A549 (cell line): ENCODE measurements around the gene CYB561. TPM values are rescaled to one million over a fixed set of nuclear protein-coding genes. Genes with fewer than 3 reads are reported as not detected.

Source experiments
- ATAC-seq, 2 experiments: fragments of 200-7000 bp in 1 of 2; fragments of >200 bp in 1 of 2; cut with Nextera tagmentation in 1 of 2; cut with Tn5 transposase in 1 of 2; 3 replicates each; pipeline versions ENCODE4 v1.8.0 to v1.9.1; 2018 to 2020; ENCODE audit warnings: mild to moderate bottlenecking in 1 of 2, moderate library complexity in 1 of 2
- CTCF ChIA-PET: fragments of 300-600 bp; sonication (Branson Sonifier 250); formaldehyde crosslinking; extraction: SDS; loops from one replicate; lab custom pipeline; 2021; ENCODE audit warnings: antibody characterized with exemption, inconsistent platforms; lab: Yijun Ruan, JAX
- POLR2A ChIA-PET: fragments of 350-600 bp; formaldehyde crosslinking; extraction: SDS; loops from one replicate; lab custom pipeline; 2021; ENCODE audit warnings: antibody characterized with exemption, inconsistent platforms; lab: Yijun Ruan, JAX
- DNase-seq, 2 experiments: peaks; one replicate each; pipeline versions ENCODE4 v3.0.0 to v3.0.0-alpha.2; 2011 to 2016; ENCODE audit warnings: low read depth in 1 of 2, low spot score in 1 of 2
- FAIRE-seq: peaks from 2 replicates; lab custom pipeline; 2011; peaks lifted over from hg19 to GRCh38; lab: Jason Lieb, UNC
- H3K27ac ChIP-seq, 2 experiments: fragments of >200 bp; sonication (Bioruptor Twin); formaldehyde crosslinking; 3 replicates each; pipeline ENCODE4 v1.5.1; 2016 to 2017
- H3K4me1 ChIP-seq: fragments of >200 bp; sonication (Bioruptor Twin); formaldehyde crosslinking; 3 replicates; pipeline ENCODE4 v1.6.1; 2016
- H3K4me2 ChIP-seq: fragments of >200 bp; sonication (Bioruptor Twin); formaldehyde crosslinking; 3 replicates; pipeline ENCODE4 v1.6.1; 2016
- H3K4me3 ChIP-seq: fragments of >200 bp; sonication (Bioruptor Twin); formaldehyde crosslinking; 3 replicates; pipeline ENCODE4 v1.5.1; 2016
- H3K9me3 ChIP-seq: fragments of >200 bp; sonication (Bioruptor Twin); formaldehyde crosslinking; 3 replicates; pipeline ENCODE4 v1.6.1; 2016
- CBX2 ChIP-seq: fragments of 200-600 bp; sonication (generic); IDR thresholded peaks from 2 replicates; pipeline ENCODE4 v1.6.1; 2016; ENCODE audit warnings: low read depth, mild to moderate bottlenecking, borderline replicate concordance
- CEBPB ChIP-seq, 2 experiments: fragments of >200 bp in 1 of 2; sonication (Bioruptor Twin) in 1 of 2; formaldehyde crosslinking in 1 of 2; IDR thresholded peaks; 2 replicates each; pipeline ENCODE4 v1.6.1; 2012 to 2016
- ESRRA ChIP-seq: fragments of 150-350 bp; IDR thresholded peaks from 2 replicates; pipeline ENCODE4 v1.6.1; 2014; ENCODE audit warnings: mild to moderate bottlenecking, low read length, borderline replicate concordance
- FOSL2 ChIP-seq, 2 experiments: fragments of 450-650 bp in 1 of 2; fragments of >200 bp in 1 of 2; sonication (Bioruptor Twin) in 1 of 2; formaldehyde crosslinking; IDR thresholded peaks; 2 replicates each; pipeline versions ENCODE4 v1.5.0 to v1.6.1; 2016 to 2020; ENCODE audit warnings: mild to moderate bottlenecking in 1 of 2, moderate library complexity in 1 of 2
- FOXS1 ChIP-seq: fragments of 250-450 bp; sonication (Bioruptor Pico); IDR thresholded peaks from 2 replicates; pipeline ENCODE4 v1.5.0; 2020; ENCODE audit warnings: mild to moderate bottlenecking, moderate library complexity
- HOXB5 ChIP-seq: fragments of 250-450 bp; sonication (Bioruptor Pico); IDR thresholded peaks from 2 replicates; pipeline ENCODE4 v1.5.0; 2020; ENCODE audit warnings: mild to moderate bottlenecking, moderate library complexity
- MYC ChIP-seq: IDR thresholded peaks from 2 replicates; pipeline ENCODE4 v1.6.1; 2012; ENCODE audit warnings: mild to moderate bottlenecking, inconsistent platforms, low read length, improper control_type of control experiment, borderline replicate concordance
- NFE2L2 ChIP-seq: fragments of 150-350 bp; conservative IDR thresholded peaks from 2 replicates; pipeline ENCODE4 v1.6.1; 2014; ENCODE audit warnings: low read length
- NR3C1 ChIP-seq: fragments of >200 bp; sonication (Bioruptor Twin); formaldehyde crosslinking; IDR thresholded peaks from 3 replicates; pipeline ENCODE4 v1.6.1; 2017
- POLR2AphosphoS2 ChIP-seq: conservative IDR thresholded peaks from 2 replicates; pipeline ENCODE4 v1.6.1; 2012; ENCODE audit warnings: low read length, improper control_type of control experiment, inconsistent platforms
- RARB ChIP-seq: fragments of 250-450 bp; sonication (Bioruptor Pico); IDR thresholded peaks from 2 replicates; pipeline ENCODE4 v1.8.0; 2021; ENCODE audit warnings: mild to moderate bottlenecking, moderate library complexity
- RCOR1 ChIP-seq: fragments of 150-350 bp; IDR thresholded peaks from 2 replicates; pipeline ENCODE4 v1.6.1; 2014; ENCODE audit warnings: antibody characterized with exemption, low read length, low read depth
- WGBS: methylation state at CpG from one replicate; pipeline ENCODE4 v1.1.6; 2017; ENCODE audit errors: missing lambda C conversion rate; 5-methylcytosine and 5-hydroxymethylcytosine counted together
- polyA plus RNA-seq, 4 experiments: library from polyadenylated mRNA; depleted of rRNA in 3 of 4; stranded (reverse); fragments of >200 nt; fragmentation: RNase III in 1 of 4; extraction: RNeasy Plus Mini Kit Qiagen cat#74134 plus additional on column Dnase treatment in 1 of 4; gene quantifications; 2 replicates in 3 of 4; 3 replicates in 1 of 4; pipeline ENCODE4 v1.2.3, GENCODE V29; 2011 to 2017
- TF ChIP-seq, protein P1 (sequence below): fragments of >200 bp; sonication (Bioruptor Twin); formaldehyde crosslinking; IDR thresholded peaks from 2 replicates; pipeline ENCODE4 v1.6.1; 2016
- TF ChIP-seq, protein P2 (sequence below): fragments of 200-600 bp; sonication (generic); IDR thresholded peaks from 2 replicates; pipeline ENCODE4 v1.6.1; 2016; ENCODE audit warnings: antibody characterized with exemption, mild to moderate bottlenecking, moderate library complexity
- TF ChIP-seq, protein P3 (sequence below): IDR thresholded peaks from 2 replicates; pipeline ENCODE4 v1.6.1; 2012
- TF ChIP-seq, protein P4 (sequence below): fragments of 450-650 bp; IDR thresholded peaks from 2 replicates; pipeline ENCODE4 v1.6.1; 2014; ENCODE audit warnings: antibody characterized with exemption

Gene CYB561
- polyA plus RNA-seq, 2 of the 4 experiments (the other 2 are of a cell fraction) = 16.6 to 27.2 TPM

DNA sequence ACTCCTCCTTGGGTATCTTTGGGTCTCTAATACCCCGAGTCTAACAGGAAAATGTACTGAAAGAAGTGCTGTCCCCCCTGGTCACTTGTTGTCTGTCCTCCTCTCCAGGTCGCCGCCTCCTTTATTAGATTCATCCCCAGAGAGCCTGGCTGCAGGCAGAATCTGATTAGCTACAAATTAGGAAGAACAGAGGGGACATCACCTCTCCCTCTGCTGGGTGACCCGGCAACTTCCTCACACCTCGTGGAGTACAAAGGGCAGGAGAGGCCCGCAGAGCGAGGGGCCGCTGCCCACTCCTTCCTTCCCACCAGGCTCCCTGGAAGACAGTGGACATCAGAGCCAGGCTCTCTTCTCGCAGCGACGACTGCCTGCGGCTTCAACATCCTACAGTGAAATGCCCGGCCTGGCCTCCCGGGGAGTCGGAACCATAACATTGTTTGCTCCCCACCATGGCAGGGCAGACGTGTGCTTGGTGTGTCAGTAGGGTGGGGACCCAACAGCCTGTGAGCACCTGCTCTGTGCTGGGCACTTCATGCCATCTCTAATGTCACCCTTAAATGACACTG is 5.3 kb downstream of the CYB561 start (continued):
- no peak for TF ChIP-seq FOXS1 (CRISPR knock-in tag)

DNA sequence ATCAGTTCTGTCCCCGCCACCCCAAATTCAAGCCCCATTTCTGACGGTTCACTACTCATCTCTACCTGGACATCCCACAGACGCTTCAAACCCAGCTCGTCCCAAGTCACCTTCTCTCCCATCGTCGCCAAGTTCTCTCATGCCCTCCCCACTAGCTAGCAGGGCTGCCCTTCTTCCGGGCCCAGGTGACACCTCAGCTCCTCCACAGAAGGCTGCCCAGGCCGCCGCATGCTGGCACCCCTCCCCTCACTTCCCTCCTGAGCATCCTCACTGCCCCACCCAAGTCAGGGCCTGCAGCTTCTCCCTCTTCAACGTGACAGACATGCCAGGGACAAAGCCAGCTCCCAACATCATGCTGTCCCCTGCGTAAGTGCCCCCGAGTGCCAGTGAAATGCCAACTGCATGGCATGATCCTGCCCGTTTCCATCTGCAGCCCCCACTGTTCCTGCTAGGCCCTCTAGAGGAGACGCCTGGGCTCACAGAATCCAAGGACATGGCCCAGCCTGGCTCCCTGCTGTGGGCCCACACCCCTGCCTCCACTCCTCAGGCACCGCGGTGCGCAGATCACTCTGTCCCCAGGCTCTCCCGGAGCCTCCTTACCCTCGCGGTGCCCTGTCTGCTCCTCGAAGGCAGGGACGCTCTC is 5.9 kb downstream of the CYB561 start:
- POLR2A ChIA-PET = no interaction called here
- no peak for DNase-seq
- peaks cover 18% of the 10 kb centered on the region for H3K4me1 ChIP-seq
- no peak for TF ChIP-seq ESRRA
- TF ChIP-seq, protein P1, sequence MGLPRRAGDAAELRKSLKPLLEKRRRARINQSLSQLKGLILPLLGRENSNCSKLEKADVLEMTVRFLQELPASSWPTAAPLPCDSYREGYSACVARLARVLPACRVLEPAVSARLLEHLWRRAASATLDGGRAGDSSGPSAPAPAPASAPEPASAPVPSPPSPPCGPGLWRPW = no peak
- no peak for TF ChIP-seq RCOR1
- TF ChIP-seq FOSL2 (IDR thresholded peaks at IDR 0.05) = no peak
- no peak for TF ChIP-seq FOSL2 (CRISPR knock-in tag; IDR thresholded peaks at IDR 0.05)
- no peak for TF ChIP-seq RARB
- TF ChIP-seq, all 56 proteins: peak for 0
- Histone ChIP-seq H3K4me3 (no peak overlapping the region), H3K4me2 (no peak overlapping the region), H3K9me3 (no peaks in the 10 kb centered on the region), H3K27ac (no peak overlapping the region)
- FAIRE-seq (no peak), ATAC-seq (peak in 1 of 2 experiments; percentile 6; a peak in 1 of 6 replicates)
- CTCF ChIA-PET = interaction anchor here (2.1 to 23.8 kb wide), 4 partner anchors 11 to 172 kb away, joined by 8 to 364 read pairs (median 180); partner anchors contain the start of gene ACE
- WGBS = 85% methylated on average over 22 of the region's 22 CpGs

DNA sequence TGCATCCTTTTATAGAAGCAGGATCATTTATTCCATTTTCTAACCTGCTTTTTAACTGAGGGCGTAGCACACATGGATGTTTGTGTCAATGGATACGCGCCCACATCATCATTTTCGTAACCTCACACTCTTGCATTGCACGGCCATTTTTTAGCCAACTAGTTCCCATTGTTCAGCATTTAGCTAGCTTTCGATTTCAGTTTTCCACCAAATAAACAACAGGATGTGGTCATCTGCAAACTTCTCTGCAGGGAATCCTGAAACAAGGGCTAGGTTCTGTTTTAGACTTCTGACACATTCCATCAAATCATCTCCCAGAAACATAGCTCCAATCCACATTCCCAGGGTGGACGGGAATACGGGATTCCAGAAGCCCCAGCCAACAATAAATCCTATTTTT is 6.4 kb downstream of the CYB561 start:
- FAIRE-seq (no peak), DNase-seq (no peak), ATAC-seq (no peak)
- H3K4me2 ChIP-seq = no peak overlapping the region
- WGBS = 88% methylated on average over 8 of the region's 8 CpGs
- ChIA-PET POLR2A (no interaction called here), CTCF (interaction anchor here (2.1 to 23.8 kb wide), 4 partner anchors 11 to 173 kb away, joined by 8 to 364 read pairs (median 180); partner anchors contain the start of gene ACE)
- no peaks in the 10 kb centered on the region for H3K9me3 ChIP-seq
- H3K27ac ChIP-seq = no peak overlapping the region
- H3K4me3 ChIP-seq = no peak overlapping the region
- H3K4me1 ChIP-seq = peaks cover 19% of the 10 kb centered on the region
- TF ChIP-seq POLR2AphosphoS2 = 0 out of 2 replicates have a peak, but pooled peaks have one; percentile 24
- no peak for TF ChIP-seq MYC
- TF ChIP-seq CEBPB (IDR thresholded peaks at IDR 0.05) = no peak

DNA sequence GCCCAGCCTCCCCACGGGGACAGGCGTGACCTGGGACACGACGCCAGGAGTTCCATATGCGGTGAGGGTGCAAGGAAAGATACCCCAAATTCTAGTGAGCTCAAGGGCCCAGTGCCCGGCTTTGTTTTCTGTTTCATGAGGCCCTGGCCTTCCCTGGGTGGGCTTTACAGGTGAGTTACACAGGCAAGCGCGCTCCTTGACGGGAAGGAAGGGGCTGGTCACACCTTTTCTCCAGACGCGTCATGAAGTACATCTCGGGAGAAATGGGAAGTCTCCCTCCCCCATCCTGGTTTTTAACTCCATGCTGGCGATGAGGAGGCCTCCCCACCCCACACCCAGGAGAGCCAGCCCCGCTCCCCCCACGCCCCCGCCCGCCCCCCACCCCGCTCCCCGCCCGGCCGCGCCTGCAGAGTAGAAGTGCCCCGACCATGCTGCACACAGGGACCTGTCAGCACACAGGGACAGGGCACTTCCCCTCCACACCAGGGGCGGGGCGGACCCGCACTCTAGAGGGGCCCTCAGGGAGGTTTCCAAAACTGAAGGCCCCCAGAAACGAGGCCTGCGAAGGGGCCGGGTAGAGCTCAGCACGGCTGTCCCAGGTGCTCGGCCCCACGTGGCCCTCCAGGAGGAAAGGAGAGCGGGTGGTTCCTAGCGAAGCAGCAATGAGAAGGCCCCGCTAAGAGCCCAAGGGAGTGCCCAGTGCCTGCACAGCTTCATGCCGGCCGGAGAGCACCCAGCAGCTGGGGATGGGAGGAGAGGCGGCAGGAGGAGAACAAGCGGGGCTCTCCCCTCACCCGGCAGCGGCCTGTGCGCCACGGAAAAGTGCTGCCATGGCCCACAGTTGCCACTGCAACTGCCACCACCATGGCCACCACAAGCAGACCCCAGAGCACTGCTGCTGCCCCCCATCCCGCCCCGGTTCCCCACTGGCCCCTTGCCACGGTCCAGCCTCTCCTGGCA is 7.7 kb downstream of the CYB561 start:
- ATAC-seq = no peak
- no peak for DNase-seq
- Histone ChIP-seq H3K4me2 (no peak overlapping the region), H3K9me3 (no peaks in the 10 kb centered on the region), H3K4me3 (no peak overlapping the region), H3K4me1 (peaks cover 33% of the 10 kb centered on the region)
- 89% methylated on average over 30 of the region's 46 CpGs for WGBS
- no peak for TF ChIP-seq RARB
- TF ChIP-seq MYC = no peak
- TF ChIP-seq NFE2L2 = no peak
- TF ChIP-seq, protein P2, sequence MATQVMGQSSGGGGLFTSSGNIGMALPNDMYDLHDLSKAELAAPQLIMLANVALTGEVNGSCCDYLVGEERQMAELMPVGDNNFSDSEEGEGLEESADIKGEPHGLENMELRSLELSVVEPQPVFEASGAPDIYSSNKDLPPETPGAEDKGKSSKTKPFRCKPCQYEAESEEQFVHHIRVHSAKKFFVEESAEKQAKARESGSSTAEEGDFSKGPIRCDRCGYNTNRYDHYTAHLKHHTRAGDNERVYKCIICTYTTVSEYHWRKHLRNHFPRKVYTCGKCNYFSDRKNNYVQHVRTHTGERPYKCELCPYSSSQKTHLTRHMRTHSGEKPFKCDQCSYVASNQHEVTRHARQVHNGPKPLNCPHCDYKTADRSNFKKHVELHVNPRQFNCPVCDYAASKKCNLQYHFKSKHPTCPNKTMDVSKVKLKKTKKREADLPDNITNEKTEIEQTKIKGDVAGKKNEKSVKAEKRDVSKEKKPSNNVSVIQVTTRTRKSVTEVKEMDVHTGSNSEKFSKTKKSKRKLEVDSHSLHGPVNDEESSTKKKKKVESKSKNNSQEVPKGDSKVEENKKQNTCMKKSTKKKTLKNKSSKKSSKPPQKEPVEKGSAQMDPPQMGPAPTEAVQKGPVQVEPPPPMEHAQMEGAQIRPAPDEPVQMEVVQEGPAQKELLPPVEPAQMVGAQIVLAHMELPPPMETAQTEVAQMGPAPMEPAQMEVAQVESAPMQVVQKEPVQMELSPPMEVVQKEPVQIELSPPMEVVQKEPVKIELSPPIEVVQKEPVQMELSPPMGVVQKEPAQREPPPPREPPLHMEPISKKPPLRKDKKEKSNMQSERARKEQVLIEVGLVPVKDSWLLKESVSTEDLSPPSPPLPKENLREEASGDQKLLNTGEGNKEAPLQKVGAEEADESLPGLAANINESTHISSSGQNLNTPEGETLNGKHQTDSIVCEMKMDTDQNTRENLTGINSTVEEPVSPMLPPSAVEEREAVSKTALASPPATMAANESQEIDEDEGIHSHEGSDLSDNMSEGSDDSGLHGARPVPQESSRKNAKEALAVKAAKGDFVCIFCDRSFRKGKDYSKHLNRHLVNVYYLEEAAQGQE = no peak
- TF ChIP-seq, protein P3, sequence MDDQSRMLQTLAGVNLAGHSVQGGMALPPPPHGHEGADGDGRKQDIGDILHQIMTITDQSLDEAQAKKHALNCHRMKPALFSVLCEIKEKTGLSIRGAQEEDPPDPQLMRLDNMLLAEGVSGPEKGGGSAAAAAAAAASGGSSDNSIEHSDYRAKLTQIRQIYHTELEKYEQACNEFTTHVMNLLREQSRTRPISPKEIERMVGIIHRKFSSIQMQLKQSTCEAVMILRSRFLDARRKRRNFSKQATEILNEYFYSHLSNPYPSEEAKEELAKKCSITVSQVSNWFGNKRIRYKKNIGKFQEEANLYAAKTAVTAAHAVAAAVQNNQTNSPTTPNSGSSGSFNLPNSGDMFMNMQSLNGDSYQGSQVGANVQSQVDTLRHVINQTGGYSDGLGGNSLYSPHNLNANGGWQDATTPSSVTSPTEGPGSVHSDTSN = no peak
- TF ChIP-seq, protein P4, sequence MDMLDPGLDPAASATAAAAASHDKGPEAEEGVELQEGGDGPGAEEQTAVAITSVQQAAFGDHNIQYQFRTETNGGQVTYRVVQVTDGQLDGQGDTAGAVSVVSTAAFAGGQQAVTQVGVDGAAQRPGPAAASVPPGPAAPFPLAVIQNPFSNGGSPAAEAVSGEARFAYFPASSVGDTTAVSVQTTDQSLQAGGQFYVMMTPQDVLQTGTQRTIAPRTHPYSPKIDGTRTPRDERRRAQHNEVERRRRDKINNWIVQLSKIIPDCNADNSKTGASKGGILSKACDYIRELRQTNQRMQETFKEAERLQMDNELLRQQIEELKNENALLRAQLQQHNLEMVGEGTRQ = no peak
- no peak for TF ChIP-seq NR3C1
- TF ChIP-seq CBX2 = no peak
- TF ChIP-seq HOXB5 (CRISPR knock-in tag) = no peak
- TF ChIP-seq, all 56 proteins: peak for 0
- POLR2A ChIA-PET = no interaction called here
- no peak for FAIRE-seq
- H3K27ac ChIP-seq = no peak overlapping the region
- CTCF ChIA-PET = interaction anchor here (2.1 to 23.8 kb wide), 3 partner anchors 9 to 174 kb away, joined by 12 to 364 read pairs (median 347); partner anchors contain the start of gene ACE
